ENCODE results near the gene PRC1. TPM values are rescaled to one million over a fixed set of nuclear protein-coding genes. Genes with fewer than 3 reads are reported as not detected.
"Not testable (repeated sequence)": the region's sequence is repeated elsewhere in the genome, so short reads cannot be mapped to it uniquely, and the experiment has no call there.

Gene PRC1
- total RNA-seq, 1 donor from 2014 or later = 9.3 TPM

DNA sequence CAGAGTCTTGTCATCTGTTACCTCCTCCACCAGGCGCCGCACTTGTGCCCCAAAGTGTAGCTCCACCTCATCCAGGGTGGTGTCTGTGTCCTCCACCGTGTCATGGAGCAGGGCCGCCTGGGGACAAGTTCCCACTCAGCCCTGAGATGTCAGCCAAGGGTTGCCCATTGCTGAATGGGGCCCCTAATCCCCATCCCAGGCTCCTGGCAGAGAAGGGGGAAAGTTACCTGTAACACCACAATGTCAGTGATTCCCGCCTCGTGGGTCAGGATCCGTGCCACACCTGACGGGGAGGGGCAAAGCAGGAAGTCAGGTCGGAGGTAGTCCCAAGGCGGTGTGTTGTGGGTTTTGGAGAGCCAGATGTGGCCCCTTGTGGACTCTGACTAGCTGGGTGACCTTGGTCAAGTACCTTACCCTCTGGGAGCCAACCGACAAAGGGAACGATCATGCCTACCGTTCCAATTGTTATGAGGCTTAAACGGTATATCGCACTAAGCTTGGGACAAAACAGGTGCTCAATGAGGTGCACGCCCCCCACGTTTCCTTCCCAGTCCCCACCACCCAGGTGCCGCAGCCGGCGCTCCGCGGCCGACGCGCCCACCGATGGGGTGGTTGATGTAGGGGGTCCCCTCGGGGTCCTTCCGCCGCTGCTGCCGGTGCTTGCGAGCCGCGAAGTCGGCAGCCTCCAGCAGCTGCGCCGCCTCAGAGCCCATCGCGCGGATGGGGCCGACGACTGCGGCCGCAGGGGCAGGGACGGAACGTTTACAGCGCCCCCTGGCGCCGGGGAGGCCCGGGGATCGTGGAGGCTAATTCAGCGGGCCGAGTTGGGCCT, 62.3 kb downstream of the PRC1 start, which contains the start of gene HDDC3:
TSS of gene HDDC3 (minus strand) at position 722 of the 832 bp plus-strand sequence. CDS start at position 713, 9 bp downstream.
- peaks cover 9% of the 10 kb centered on the region for H3K36me3 Mint-ChIP-seq (ENCODE audit: low read depth)
- peak within 1 kb of the TSS; percentile 96 for H3K4me3 Mint-ChIP-seq
- TF ChIP-seq, protein P1, sequence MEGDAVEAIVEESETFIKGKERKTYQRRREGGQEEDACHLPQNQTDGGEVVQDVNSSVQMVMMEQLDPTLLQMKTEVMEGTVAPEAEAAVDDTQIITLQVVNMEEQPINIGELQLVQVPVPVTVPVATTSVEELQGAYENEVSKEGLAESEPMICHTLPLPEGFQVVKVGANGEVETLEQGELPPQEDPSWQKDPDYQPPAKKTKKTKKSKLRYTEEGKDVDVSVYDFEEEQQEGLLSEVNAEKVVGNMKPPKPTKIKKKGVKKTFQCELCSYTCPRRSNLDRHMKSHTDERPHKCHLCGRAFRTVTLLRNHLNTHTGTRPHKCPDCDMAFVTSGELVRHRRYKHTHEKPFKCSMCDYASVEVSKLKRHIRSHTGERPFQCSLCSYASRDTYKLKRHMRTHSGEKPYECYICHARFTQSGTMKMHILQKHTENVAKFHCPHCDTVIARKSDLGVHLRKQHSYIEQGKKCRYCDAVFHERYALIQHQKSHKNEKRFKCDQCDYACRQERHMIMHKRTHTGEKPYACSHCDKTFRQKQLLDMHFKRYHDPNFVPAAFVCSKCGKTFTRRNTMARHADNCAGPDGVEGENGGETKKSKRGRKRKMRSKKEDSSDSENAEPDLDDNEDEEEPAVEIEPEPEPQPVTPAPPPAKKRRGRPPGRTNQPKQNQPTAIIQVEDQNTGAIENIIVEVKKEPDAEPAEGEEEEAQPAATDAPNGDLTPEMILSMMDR (IDR thresholded peaks at IDR 0.05) = peak; percentile 85
- no peaks in the 10 kb centered on the region for H3K9me3 Mint-ChIP-seq
- peak; percentile 56 for ATAC-seq (ENCODE audit: low read depth)
- peak within 1 kb of the TSS; percentile 97 for H3K27ac Mint-ChIP-seq
- peaks cover 53% of the 10 kb centered on the region for H3K4me1 Mint-ChIP-seq
- H3K27me3 Mint-ChIP-seq = no peaks in the 10 kb centered on the region
- peak; percentile 95 for DNase-seq
- CTCF ChIA-PET = interaction anchor here (0.6 to 8.7 kb wide), 31 partner anchors 9 to 631 kb away, joined by 3 to 193 read pairs (median 4); partner anchors contain the start of genes BLM, FES, MAN2A2 and RCCD1
- POLR2A ChIA-PET = interaction anchor here (0.5 to 8.7 kb wide), 29 partner anchors 9 to 1038 kb away, joined by 3 to 213 read pairs (median 4); partner anchors contain the start of genes AP3S2, BLM, FES and IQGAP1
- intact Hi-C loops (cut with micrococcal nuclease) = loop anchor here (1.0 to 5.0 kb wide), 6 partner anchors 265 to 830 kb away; partner anchors contain the start of genes CIB1, GDPGP1, IDH2 and IQGAP1

DNA sequence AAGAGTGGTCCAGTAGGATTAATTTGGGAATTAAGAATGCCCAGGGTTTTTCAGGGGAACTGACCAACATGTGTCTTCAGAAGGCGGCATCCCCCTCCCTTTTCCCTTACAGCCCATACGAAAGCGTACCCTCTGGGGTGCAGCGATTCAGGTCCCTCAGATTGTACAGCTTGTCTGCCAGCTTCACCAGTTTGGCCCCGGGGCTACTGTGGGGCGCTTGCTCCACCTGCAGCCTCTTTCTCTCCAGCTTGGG, 62.8 kb downstream of the PRC1 start:
- Mint-ChIP-seq H3K4me3 (peak overlapping the region; percentile 96), H3K27ac (peak overlapping the region; percentile 97), H3K27me3 (no peaks in the 10 kb centered on the region), H3K4me1 (peaks cover 49% of the 10 kb centered on the region), H3K36me3 (ENCODE audit: low read depth) (peaks cover 6% of the 10 kb centered on the region), H3K9me3 (no peaks in the 10 kb centered on the region)
- ChIA-PET POLR2A (interaction anchor here (0.5 to 8.7 kb wide), 24 partner anchors 8 to 1370 kb away, joined by 3 to 213 read pairs (median 4); partner anchors contain the start of genes AP3S2, BLM, FES and IQGAP1), CTCF (interaction anchor here (0.6 to 8.7 kb wide), 24 partner anchors 12 to 630 kb away, joined by 3 to 193 read pairs (median 4); partner anchors contain the start of genes BLM, FES, MAN2A2 and RCCD1)
- ATAC-seq (ENCODE audit: low read depth) (no peak), DNase-seq (no peak)
- intact Hi-C loops (cut with micrococcal nuclease) = loop anchor here (5.0 kb wide), 5 partner anchors 264 to 829 kb away; partner anchors contain the start of genes CIB1, GDPGP1 and IDH2
- TF ChIP-seq, protein P1 (IDR thresholded peaks at IDR 0.05) = no peak

DNA sequence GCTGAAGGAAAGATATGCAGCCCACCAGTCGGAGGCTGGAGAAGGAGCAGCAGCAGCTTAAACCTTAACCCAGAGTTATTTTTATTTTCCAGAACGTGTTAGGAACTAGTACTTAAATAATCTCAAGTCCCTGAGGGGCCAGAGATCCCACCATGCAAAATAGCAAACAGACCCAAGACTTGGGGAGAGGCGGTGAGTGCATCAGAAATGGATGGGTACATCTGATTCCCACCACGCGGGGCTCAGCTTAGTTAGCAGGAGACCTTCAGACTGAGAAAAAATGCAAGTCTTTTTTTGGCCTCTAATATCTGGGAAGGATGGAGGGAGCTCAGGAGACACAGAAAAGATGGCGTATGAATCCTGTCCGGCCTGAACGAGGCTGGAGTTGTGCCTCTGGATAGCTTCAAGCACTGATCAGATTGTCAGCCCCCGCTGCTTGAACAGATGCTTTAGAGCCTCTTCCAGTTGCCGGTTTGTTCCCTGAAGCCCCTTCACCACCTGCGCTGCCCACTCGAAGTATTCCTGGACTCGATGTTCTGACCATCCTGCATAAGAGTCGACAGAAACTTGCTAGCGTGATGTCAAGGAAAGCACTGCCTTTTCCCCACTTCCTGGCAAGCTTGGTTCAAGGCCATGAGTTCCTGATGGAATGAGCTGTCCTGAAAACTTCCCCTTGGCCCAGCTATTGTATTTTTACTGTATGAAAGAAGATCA, 63.3 kb downstream of the PRC1 start:
- H3K4me3 Mint-ChIP-seq = peak overlapping the region; percentile 96
- DNase-seq = no peak
- H3K4me1 Mint-ChIP-seq = peaks cover 44% of the 10 kb centered on the region
- H3K27me3 Mint-ChIP-seq = no peaks in the 10 kb centered on the region
- intact Hi-C loops (cut with micrococcal nuclease) = loop anchor here (5.0 kb wide), 5 partner anchors 264 to 829 kb away; partner anchors contain the start of genes CIB1, GDPGP1 and IDH2
- H3K9me3 Mint-ChIP-seq = no peaks in the 10 kb centered on the region
- no peak for ATAC-seq (ENCODE audit: low read depth)
- ChIA-PET CTCF (interaction anchor here (0.6 to 8.7 kb wide), 20 partner anchors 13 to 630 kb away, joined by 3 to 193 read pairs (median 4); partner anchors contain the start of genes FES, MAN2A2 and RCCD1), POLR2A (interaction anchor here (0.5 to 8.7 kb wide), 23 partner anchors 8 to 1369 kb away, joined by 3 to 213 read pairs (median 5); partner anchors contain the start of genes AP3S2, BLM, CRTC3 and FES)
- H3K27ac Mint-ChIP-seq = peak overlapping the region; percentile 97
- peaks cover 3% of the 10 kb centered on the region for H3K36me3 Mint-ChIP-seq (ENCODE audit: low read depth)
- TF ChIP-seq, protein P1 (IDR thresholded peaks at IDR 0.05) = no peak

DNA sequence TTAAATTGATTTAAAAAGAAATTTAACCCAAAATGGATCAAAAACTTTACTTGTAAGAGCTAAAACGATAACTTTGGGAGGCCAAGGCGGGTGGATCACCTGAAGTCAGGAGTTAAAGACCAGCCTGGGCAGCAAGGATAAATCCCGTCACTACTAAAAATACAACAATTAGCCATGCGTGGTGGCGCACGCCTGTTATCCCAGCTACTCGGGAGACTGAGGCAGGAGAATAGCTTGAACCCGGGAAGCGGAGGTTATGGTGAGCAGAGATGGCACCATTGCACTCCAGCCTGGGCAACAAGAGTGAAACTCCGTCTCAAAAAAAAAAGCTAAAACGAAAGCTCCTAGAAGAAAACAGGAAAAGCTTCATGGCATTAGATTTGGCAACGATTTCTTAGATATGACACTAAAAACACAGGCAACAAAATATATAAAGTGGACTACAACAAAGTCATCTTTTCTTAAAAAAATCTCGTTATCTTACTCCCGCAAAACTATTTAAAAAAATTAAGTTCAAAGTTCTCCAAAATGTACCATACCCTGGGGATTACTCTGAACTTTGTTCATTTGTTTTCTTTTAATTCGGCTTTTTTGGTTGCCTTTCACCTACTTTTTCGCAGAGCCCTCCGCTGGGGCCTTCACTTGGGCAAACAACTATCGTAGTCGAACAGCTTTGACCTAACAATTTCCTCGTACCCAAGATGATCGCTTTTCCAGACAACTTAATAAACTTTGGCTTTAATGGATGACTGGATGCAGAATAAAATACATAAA, 64.9 kb downstream of the PRC1 start:
- peak overlapping the region; percentile 96 for H3K4me3 Mint-ChIP-seq
- no peaks in the 10 kb centered on the region for H3K9me3 Mint-ChIP-seq
- ChIA-PET POLR2A (interaction anchor here (0.6 to 8.7 kb wide), 12 partner anchors 9 to 870 kb away, joined by 3 to 213 read pairs (median 5); partner anchors contain the start of genes FES, IQGAP1, MAN2A2 and RCCD1), CTCF (interaction anchor here (1.0 to 8.7 kb wide), 3 partner anchors 30 to 567 kb away, joined by 3 to 193 read pairs (median 55); partner anchors contain the start of genes FES and MAN2A2)
- peaks cover 3% of the 10 kb centered on the region for H3K36me3 Mint-ChIP-seq (ENCODE audit: low read depth)
- peak overlapping the region; percentile 97 for H3K27ac Mint-ChIP-seq
- intact Hi-C loops (cut with micrococcal nuclease) = loop anchor here (5.0 kb wide), 5 partner anchors 262 to 827 kb away; partner anchors contain the start of genes CIB1, GDPGP1 and IDH2
- peaks cover 41% of the 10 kb centered on the region for H3K4me1 Mint-ChIP-seq
- DNase-seq (no peak), ATAC-seq (ENCODE audit: low read depth) (no peak)
- no peaks in the 10 kb centered on the region for H3K27me3 Mint-ChIP-seq
- TF ChIP-seq, protein P1 (IDR thresholded peaks at IDR 0.05) = no peak

DNA sequence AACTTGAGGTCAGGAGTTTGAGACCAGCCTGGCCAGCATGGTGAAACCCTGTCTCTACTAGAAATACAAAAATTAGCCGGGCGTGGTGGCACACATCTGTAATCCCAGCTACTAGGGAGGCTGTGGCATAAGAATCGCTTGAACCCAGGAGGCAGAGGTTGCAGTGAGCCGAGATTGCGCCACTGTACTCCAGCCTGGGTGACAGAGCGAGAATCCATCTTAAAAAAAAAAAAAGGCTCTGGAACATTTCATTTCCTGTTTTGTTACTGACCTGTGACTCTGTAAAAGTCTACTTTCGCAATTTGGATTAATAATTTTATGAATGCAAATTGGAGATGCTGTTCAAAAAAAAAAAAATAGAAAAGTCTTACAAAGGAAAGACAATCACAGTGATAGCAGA, 66.2 kb downstream of the PRC1 start:
- H3K36me3 Mint-ChIP-seq (ENCODE audit: low read depth); H3K4me3 Mint-ChIP-seq; DNase-seq; intact Hi-C loops (cut with micrococcal nuclease); CTCF ChIA-PET; ATAC-seq (ENCODE audit: low read depth); H3K27me3 Mint-ChIP-seq; H3K9me3 Mint-ChIP-seq; H3K27ac Mint-ChIP-seq: not testable (repeated sequence)
- POLR2A ChIA-PET = interaction anchor here (0.7 to 8.7 kb wide), 2 partner anchors 27 to 246 kb away, joined by 16 to 213 read pairs; partner anchors contain the start of gene MAN2A2
- peaks cover 40% of the 10 kb centered on the region for H3K4me1 Mint-ChIP-seq

DNA sequence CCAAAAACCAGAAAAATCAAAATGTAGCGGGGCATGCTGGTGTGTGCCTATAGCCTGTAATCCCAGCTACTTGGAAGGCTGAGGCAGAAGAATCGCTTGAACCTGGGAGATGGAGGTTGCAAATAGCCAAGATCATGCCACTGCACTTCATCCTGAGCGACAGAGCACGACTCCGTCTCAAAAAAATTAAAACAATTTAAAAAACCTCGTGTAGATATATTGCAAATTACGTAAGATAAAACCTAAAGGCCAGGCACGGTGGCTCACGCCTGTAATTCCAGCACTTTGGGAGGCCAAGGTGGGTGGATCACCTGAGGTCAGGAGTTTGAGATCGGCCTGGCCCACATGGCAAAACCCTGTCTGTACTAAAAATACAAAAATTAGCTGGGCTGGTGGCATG, 67.6 kb downstream of the PRC1 start:
- H3K4me3 Mint-ChIP-seq; H3K27me3 Mint-ChIP-seq; H3K9me3 Mint-ChIP-seq; H3K27ac Mint-ChIP-seq; ATAC-seq (ENCODE audit: low read depth); intact Hi-C loops (cut with micrococcal nuclease); H3K36me3 Mint-ChIP-seq (ENCODE audit: low read depth); DNase-seq; CTCF ChIA-PET: not testable (repeated sequence)
- POLR2A ChIA-PET = interaction anchor here (1.0 to 1.2 kb wide), 2 partner anchors 8 to 24 kb away, joined by 3 read pairs; partner anchors contain the start of genes MAN2A2 and UNC45A
- peaks cover 34% of the 10 kb centered on the region for H3K4me1 Mint-ChIP-seq

Measured in activated B cell treated with CpG ODN at 0.5 μM for 24 hours (primary cell).